GM19239 (cell line): Measurements from ENCODE around the gene ARFRP1.
"Not testable (repeated sequence)": the region's sequence is repeated elsewhere in the genome, so short reads cannot be mapped to it uniquely, and the experiment has no call there.

Experiments
- DNase-seq: peaks from one replicate; pipeline ENCODE4 v3.0.0; 2011; ENCODE audit warnings: low spot score; ENCODE audit not compliant: insufficient read length
- FAIRE-seq: peaks from 2 replicates; lab custom pipeline; 2011; peaks lifted over from hg19 to GRCh38; lab: Jason Lieb, UNC

ARFRP1 gene

GRCh38 chr20:63680427-63680826 lies 27.3 kb downstream of the ARFRP1 start:
- no peak for DNase-seq
- no peak for FAIRE-seq

- FAIRE-seq (no peak), DNase-seq (no peak)
These were observed 27.9 kb downstream of the ARFRP1 start for GRCh38 chr20:63679799-63680305.

- FAIRE-seq (no peak), DNase-seq (no peak)
These were observed 28.9 kb downstream of the ARFRP1 start for GRCh38 chr20:63678667-63679465.

- FAIRE-seq = no peak
- no peak for DNase-seq
These were observed 29.7 kb downstream of the ARFRP1 start for GRCh38 chr20:63678071-63678470.

- DNase-seq = no peak
- no peak for FAIRE-seq
These were observed 32.0 kb downstream of the ARFRP1 start for GRCh38 chr20:63675681-63676368.

- DNase-seq (no peak), FAIRE-seq (no peak)
These were observed 33.8 kb downstream of the ARFRP1 start for GRCh38 chr20:63673951-63674350.

- DNase-seq = no peak
- FAIRE-seq = no peak
These were observed 35.1 kb downstream of the ARFRP1 start for GRCh38 chr20:63672666-63673065.

GRCh38 chr20:63671695-63672094 lies 36.1 kb downstream of the ARFRP1 start:
- not testable (repeated sequence) for DNase-seq, FAIRE-seq

GRCh38 chr20:63668351-63668750 lies 39.4 kb downstream of the ARFRP1 start:
- FAIRE-seq = no peak

GRCh38 chr20:63667858-63668257 lies 39.9 kb downstream of the ARFRP1 start:
- no peak for DNase-seq
- FAIRE-seq = no peak

More at GRCh38 chr20:63668351-63668750, 39.4 kb downstream of the ARFRP1 start:
- no peak for DNase-seq

GRCh38 chr20:63665708-63666107 lies 42.1 kb downstream of the ARFRP1 start:
- DNase-seq (no peak), FAIRE-seq (no peak)

- FAIRE-seq (no peak), DNase-seq (no peak)
These were observed 42.7 kb downstream of the ARFRP1 start for GRCh38 chr20:63664861-63665594.

GRCh38 chr20:63664143-63664851 lies 43.5 kb downstream of the ARFRP1 start:
- DNase-seq (no peak), FAIRE-seq (no peak)

GRCh38 chr20:63663332-63664066 lies 44.3 kb downstream of the ARFRP1 start:
- FAIRE-seq (no peak), DNase-seq (no peak)

- DNase-seq = no peak
- no peak for FAIRE-seq
These were observed 45.0 kb downstream of the ARFRP1 start for GRCh38 chr20:63662813-63663189.

GRCh38 chr20:63661959-63662812 lies 45.6 kb downstream of the ARFRP1 start:
- no peak for DNase-seq
- no peak for FAIRE-seq

- FAIRE-seq (no peak), DNase-seq (no peak)
These were observed 46.7 kb downstream of the ARFRP1 start for GRCh38 chr20:63661108-63661507.

- no peak for DNase-seq
- FAIRE-seq = no peak
These were observed 47.2 kb downstream of the ARFRP1 start for GRCh38 chr20:63660622-63661021.

GRCh38 chr20:63660174-63660573 lies 47.6 kb downstream of the ARFRP1 start:
- DNase-seq, FAIRE-seq: not testable (repeated sequence)
